Measurements from ENCODE around the gene HOXB6.

HOXB6 gene

DNA sequence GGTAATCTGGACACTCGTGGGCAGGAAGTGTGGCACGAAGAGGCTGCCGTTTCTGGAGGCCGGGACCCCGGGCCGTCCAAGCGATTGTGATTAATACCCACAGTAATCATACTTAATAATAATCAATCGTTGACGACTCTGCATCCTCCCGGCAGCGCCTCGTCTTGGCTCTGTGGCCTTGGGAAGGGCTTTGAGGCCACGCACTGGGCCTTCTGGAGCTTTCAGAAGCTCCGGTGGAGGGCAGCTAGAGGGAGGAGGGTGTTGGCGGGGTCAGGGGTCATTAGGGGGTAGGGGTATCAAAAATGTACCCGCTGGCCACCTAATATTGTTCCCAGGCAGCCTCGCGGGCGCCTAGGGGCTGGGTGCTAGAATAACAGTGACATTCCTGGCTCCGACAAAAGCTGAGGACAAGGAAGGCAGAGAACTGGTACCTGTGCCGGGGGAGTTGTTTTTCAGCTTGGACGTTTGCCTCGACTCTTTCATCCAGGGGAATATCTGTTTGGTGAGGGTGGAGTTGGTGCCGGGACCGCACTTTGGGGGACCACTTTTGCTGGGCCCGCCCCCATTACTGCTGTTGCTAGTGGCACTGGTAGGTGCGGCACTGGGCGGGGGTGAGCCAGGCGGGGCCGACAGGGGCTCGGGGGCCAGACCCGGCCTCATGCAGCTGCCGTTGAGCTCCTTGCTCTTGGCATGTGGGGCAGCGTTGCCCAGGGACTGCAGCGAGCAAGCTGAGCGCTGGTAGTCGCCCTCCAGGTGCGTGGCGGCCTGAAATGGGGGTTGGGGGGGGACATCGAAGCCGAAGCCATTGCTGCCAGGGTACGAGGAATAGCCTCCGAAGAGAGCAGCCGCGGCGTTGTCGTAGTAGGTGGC is 53.0 kb downstream of the HOXB6 start:
- no peak for DNase-seq

DNA sequence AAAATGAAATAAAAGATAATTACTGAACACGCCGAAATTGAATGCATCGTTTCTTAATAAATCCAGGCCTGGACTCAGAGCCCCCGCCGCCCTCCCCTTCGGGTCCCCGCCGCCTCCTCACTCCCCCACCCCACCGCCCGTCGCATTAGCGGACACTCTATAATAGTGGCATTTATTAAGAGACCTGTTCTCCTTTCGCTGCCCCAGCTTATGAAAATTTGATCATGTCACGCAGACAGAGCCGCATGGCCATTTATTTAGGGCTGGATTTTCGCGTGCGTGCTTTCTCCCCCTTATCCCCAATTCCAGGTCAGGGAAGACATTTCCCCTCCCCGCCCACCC is 53.6 kb downstream of the HOXB6 start:
- DNase-seq, result no peak

GRCh38 chr17:48550502-48551213 is 54.1 kb downstream of the HOXB6 start:
- DNase-seq, result no peak

- DNase-seq, result no peak
Measured at GRCh38 chr17:48549914-48550501, 54.8 kb downstream of the HOXB6 start.

DNA sequence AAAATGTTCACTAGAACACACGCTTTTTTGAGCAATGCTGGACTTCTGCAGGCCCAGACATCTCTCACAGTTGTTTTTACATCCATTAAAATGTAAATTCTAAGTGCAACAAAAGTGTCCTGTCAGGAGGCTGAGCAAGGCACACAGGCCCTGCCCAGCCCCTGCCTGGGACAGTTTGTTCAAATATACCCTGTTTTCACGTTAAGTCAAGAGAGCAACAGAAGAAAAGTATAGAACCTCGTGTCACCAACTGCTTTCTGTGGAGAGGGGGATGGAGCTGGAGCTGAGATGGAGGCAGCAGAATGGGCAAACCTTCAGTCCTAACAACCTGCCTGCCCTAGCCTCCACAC is 55.5 kb downstream of the HOXB6 start:
- no peak for DNase-seq

DNA sequence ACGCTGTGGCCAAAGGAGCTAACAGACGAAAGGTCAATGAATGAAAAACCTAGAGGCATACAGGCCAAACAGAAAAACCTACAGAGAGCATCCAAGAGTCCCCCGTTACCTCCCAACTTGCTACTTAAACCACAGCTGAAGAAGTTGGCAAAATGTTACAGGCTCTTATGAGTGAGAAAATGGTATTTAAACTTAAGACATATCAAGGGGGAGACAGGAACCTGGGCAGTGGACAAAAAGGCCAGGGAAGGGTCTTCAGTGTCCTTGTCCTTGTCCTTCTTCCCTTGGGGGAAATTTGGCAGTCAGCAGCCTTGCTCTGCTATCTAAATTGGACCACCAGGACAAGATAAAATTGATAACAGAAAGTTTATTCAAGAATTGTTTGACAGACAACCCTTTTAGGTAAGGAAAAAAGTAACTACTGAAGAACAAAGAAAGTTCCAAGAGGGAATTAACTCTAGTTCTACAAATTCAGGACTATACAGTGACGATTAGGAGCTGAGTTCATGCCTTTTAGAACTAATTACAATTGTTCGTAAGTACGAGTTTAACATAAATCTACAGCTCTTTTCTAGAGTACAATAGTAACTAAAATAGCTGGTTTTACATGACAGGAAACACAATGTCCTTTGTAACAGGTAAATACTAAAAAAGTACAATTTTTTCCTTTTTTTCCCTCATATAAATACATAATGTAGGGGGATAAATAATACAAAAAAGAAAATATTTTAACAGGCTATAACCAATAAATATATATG is 56.1 kb downstream of the HOXB6 start:
- no peak for DNase-seq

- peak; percentile 31 for DNase-seq
Measured at GRCh38 chr17:48547808-48548522, 56.8 kb downstream of the HOXB6 start.

- no peak for DNase-seq
Measured at GRCh38 chr17:48546924-48547807, 57.6 kb downstream of the HOXB6 start.

GRCh38 chr17:48546137-48546923 is 58.5 kb downstream of the HOXB6 start:
- no peak for DNase-seq

Data from CD4-positive, alpha-beta T cell treated with Interferon gamma for 1 hour (primary cell).